K562 (cell line): ENCODE results near the gene BCL2L15. TPM values are rescaled to one million over a fixed set of nuclear protein-coding genes. Genes with fewer than 3 reads are reported as not detected.

ENCODE experiments used
- BDP1 ChIP-seq: IDR thresholded peaks from 3 replicates; pipeline ENCODE4 v1.6.1; 2011; ENCODE audit not compliant: insufficient read length, insufficient read depth
- BRCA1 ChIP-seq, 2 experiments: fragments of 450-650 bp in 1 of 2; sonication (generic) in 1 of 2; formaldehyde crosslinking in 1 of 2; IDR thresholded peaks; 2 replicates each; pipeline versions ENCODE4 v1.5.0 to v1.6.1; 2017 to 2020; ENCODE audit warnings: mild to moderate bottlenecking in 1 of 2, missing genetic modification reagents in 1 of 2
- CREB3L1 ChIP-seq: fragments of 450-650 bp; IDR thresholded peaks from 2 replicates; pipeline ENCODE4 v1.6.1; 2014; ENCODE audit warnings: low read depth, mild to moderate bottlenecking, moderate library complexity, borderline replicate concordance
- ELK3 ChIP-seq: fragments of 450-650 bp; formaldehyde crosslinking; IDR thresholded peaks from 2 replicates; pipeline ENCODE4 v1.4.0; 2020; ENCODE audit warnings: mild to moderate bottlenecking
- PML ChIP-seq: IDR thresholded peaks from 2 replicates; pipeline ENCODE4 v1.6.1; 2012; ENCODE audit warnings: low read length, inconsistent platforms
- RERE ChIP-seq: sonication (generic); formaldehyde crosslinking; IDR thresholded peaks from 2 replicates; pipeline ENCODE4 v1.8.0; 2023; ENCODE audit warnings: missing genetic modification reagents, mild to moderate bottlenecking, borderline replicate concordance
- THAP12 ChIP-seq: fragments of 250-450 bp; sonication (Bioruptor Pico); IDR thresholded peaks from 2 replicates; pipeline ENCODE4 v1.9.0; 2021; ENCODE audit warnings: mild to moderate bottlenecking, inconsistent platforms
- THRAP3 ChIP-seq: fragments of 450-650 bp; IDR thresholded peaks from 2 replicates; pipeline ENCODE4 v1.6.1; 2016; ENCODE audit warnings: mild to moderate bottlenecking, inconsistent platforms, borderline replicate concordance
- ZBTB11 ChIP-seq, 3 experiments: fragments of 200-800 bp in 1 of 3; fragments of 250-450 bp in 1 of 3; fragments of 450-650 bp in 1 of 3; sonication (Bioruptor Pico) in 1 of 3; sonication (Bioruptor generic) in 1 of 3; formaldehyde crosslinking in 1 of 3; IDR thresholded peaks; 2 replicates each; pipeline versions ENCODE4 v1.6.1 to v1.8.0; 2016 to 2022; ENCODE audit warnings: mild to moderate bottlenecking in 2 of 3, missing genetic modification characterization in 2 of 3, missing compliant biosample characterization in 1 of 3, moderate library complexity in 1 of 3
- ZNF121 ChIP-seq: sonication (generic); formaldehyde crosslinking; conservative IDR thresholded peaks from 2 replicates; pipeline ENCODE4 v1.8.0; 2022; ENCODE audit warnings: missing genetic modification reagents
- ZNF274 ChIP-seq: IDR thresholded peaks from 2 replicates; pipeline ENCODE4 v1.6.1; 2011; ENCODE audit warnings: low read depth, mild to moderate bottlenecking, low read length, moderate library complexity, borderline replicate concordance
- ZNF445 ChIP-seq: fragments of 250-450 bp; sonication (Bioruptor Pico); IDR thresholded peaks from 2 replicates; pipeline ENCODE4 v1.4.0; 2020; ENCODE audit warnings: low read depth, mild to moderate bottlenecking, moderate library complexity
- polyA plus RNA-seq, 8 experiments: library from polyadenylated mRNA; depleted of rRNA in 4 of 8; stranded (reverse) in 5 of 8; unstranded in 3 of 8; fragments of >200 nt; fragmentation: Nextera tagmentation in 2 of 8; fragmentation: Illumina TruSeq in 1 of 8; extraction: Ambion mirVana in 2 of 8; extraction: Trizol in 1 of 8; gene quantifications; 2 replicates each; pipeline versions ENCODE4 v1.2.1 to v1.2.3, GENCODE V29; 2011 to 2014; ENCODE audit warnings: inconsistent platforms in 1 of 8, missing spikeins in 1 of 8
- total RNA-seq, 7 experiments: library from RNA; depleted of rRNA in 6 of 7; stranded (reverse); fragments of >200 nt in 6 of 7; fragmentation: Illumina TruSeq in 2 of 7; extraction: Trizol in 2 of 7; gene quantifications; 2 replicates each; pipeline versions ENCODE4 v1.2.1 to v1.2.3, GENCODE V29; 2011 to 2021; ENCODE audit warnings: low replicate concordance in 1 of 7

The BCL2L15 gene
- total and polyA plus RNA-seq, 9 of the 15 experiments (the other 6 are each of a cell fraction or from before 2014, with no cell fraction given): 0.06 to 0.42 (median 0.28) TPM; not detected in 1

GRCh38 chr1:113930499-113931161 is 43.2 kb upstream of the BCL2L15 start (continued):
- TF ChIP-seq THAP12 (CRISPR knock-in tag) (no peak), ZNF445 (CRISPR knock-in tag) (no peak), THRAP3 (no peak), ZNF274 (no peak), PML (no peak; the same call in 1 of the 2 replicates), ZBTB11 (CRISPR knock-in tag; IDR thresholded peaks at IDR 0.05) (no peak), ELK3 (CRISPR knock-in tag) (no peak), CREB3L1 (no peak), BRCA1 (IDR thresholded peaks at IDR 0.05) (no peak), BRCA1 (CRISPR knock-in tag; IDR thresholded peaks at IDR 0.05) (no peak), ZNF121 (CRISPR knock-in tag) (no peak), RERE (CRISPR knock-in tag) (no peak), BDP1 (no peak)
